ENCODE data around the gene FOXJ3.

DNA sequence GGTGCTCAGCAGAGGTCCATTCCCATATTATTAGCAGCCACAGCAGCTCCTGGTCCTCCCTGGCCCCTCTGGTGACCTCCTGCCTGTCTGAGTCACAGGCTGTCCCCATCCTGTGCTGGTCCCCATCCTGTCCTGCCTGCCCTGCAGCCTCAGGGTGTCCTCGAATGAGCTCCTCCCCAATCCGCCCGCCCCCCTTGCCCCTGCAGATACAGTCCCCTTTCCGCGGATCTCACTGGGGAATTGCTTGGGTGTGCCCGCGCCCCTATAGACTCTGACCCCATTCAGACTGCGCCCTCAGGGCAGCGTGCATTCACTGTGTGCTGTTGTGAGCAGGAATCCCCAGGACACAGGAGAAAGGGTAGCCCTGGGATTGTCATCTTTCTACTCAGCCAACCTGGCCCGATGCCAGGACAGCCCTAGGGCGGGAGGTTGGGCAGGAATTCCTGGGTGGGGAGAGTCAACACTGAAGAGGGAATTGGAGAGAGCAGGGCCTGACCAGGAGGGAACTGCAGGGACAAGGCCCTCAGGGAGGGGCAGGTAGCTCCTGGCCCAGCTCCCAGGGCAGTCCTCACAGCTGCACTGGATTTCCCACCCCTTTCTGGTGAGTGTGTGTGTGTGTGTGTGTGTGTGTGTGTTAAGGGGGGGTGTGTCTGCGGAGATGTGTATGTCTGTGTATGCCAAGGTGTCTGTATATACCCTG, 169.4 kb downstream of the FOXJ3 start:
- TF ChIP-seq, protein P1, sequence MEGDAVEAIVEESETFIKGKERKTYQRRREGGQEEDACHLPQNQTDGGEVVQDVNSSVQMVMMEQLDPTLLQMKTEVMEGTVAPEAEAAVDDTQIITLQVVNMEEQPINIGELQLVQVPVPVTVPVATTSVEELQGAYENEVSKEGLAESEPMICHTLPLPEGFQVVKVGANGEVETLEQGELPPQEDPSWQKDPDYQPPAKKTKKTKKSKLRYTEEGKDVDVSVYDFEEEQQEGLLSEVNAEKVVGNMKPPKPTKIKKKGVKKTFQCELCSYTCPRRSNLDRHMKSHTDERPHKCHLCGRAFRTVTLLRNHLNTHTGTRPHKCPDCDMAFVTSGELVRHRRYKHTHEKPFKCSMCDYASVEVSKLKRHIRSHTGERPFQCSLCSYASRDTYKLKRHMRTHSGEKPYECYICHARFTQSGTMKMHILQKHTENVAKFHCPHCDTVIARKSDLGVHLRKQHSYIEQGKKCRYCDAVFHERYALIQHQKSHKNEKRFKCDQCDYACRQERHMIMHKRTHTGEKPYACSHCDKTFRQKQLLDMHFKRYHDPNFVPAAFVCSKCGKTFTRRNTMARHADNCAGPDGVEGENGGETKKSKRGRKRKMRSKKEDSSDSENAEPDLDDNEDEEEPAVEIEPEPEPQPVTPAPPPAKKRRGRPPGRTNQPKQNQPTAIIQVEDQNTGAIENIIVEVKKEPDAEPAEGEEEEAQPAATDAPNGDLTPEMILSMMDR (IDR thresholded peaks at IDR 0.05): no peak
- TF ChIP-seq POLR2A (IDR thresholded peaks at IDR 0.05) (no peak), EP300 (IDR thresholded peaks at IDR 0.05) (no peak), POLR2AphosphoS5 (IDR thresholded peaks at IDR 0.05) (peak; percentile 17 to 42)
